IgD-negative memory B cell (primary cell): Measurements from ENCODE around the gene NIPAL3. TPM values are rescaled to one million over a fixed set of nuclear protein-coding genes. Genes with fewer than 3 reads are reported as not detected.
A peak's percentile ranks its signal among the peaks of the same experiment; 100 is the strongest.
"Not testable (repeated sequence)": the region's sequence is repeated elsewhere in the genome, so short reads cannot be mapped to it uniquely, and the experiment has no call there.

Experiments used
- H3K27ac Mint-ChIP-seq, 3 donors: one replicate each; pipeline ENCODE4 v1.8.0; 2020 to 2022; ENCODE audit warnings: mild to moderate bottlenecking in 3 of 3, mixed read lengths in 3 of 3, moderate library complexity in 1 of 3
- H3K27me3 Mint-ChIP-seq: one replicate; pipeline ENCODE4 v1.8.0; 2021; ENCODE audit warnings: mixed read lengths
- H3K36me3 Mint-ChIP-seq: one replicate; pipeline ENCODE4 v1.8.0; 2020; ENCODE audit warnings: mild to moderate bottlenecking, mixed read lengths
- H3K4me1 Mint-ChIP-seq, 3 donors: one replicate each; pipeline ENCODE4 v1.8.0; 2020 to 2022; ENCODE audit warnings: mixed read lengths in 3 of 3, mild to moderate bottlenecking in 1 of 3
- H3K4me3 Mint-ChIP-seq, 4 donors: one replicate each; pipeline ENCODE4 v1.8.0; 2020 to 2022; ENCODE audit warnings: mild to moderate bottlenecking in 4 of 4, mixed read lengths in 4 of 4, moderate library complexity in 3 of 4
- H3K9me3 Mint-ChIP-seq, 3 donors: one replicate each; pipeline ENCODE4 v1.8.0; 2020 to 2021; ENCODE audit warnings: mixed read lengths in 3 of 3, mild to moderate bottlenecking in 1 of 3
- polyA plus RNA-seq: library from polyadenylated mRNA; unstranded; fragments of 300-500 nt; fragmentation: Illumina TruSeq; gene quantifications from one replicate; pipeline ENCODE4 v1.2.3, GENCODE V29; 2021

NIPAL3 gene
- polyA plus RNA-seq, 1 donor from 2014 or later: 36.3 TPM

DNA sequence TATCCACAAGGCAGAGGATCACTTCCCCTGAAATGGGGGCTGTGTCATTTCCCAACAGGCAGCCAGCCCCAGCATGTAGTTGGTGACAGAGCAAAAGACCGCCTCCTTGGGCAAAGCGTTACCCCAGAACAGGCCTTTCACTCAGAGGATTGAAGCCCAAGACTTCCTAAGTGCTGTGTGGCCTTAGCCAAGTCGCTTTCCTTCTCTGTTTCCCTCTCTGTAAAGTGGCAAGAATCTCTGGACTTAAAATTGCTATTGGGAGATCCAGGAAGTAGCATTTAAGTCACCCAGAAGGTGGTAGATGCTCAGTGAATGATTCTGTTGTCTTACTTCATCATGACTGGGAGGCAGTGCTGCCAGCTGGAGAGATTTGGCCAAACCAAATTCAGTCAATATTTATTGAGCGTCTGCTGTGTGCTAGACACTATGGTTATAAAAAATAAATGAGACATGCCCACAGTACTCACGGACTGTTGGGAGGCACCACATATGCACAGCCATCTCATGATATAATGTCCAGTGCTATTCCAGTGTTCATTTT, 35.3 kb downstream of the NIPAL3 start:
- H3K27ac Mint-ChIP-seq: peak overlapping the region in 1 of 3 donors; percentile 24

DNA sequence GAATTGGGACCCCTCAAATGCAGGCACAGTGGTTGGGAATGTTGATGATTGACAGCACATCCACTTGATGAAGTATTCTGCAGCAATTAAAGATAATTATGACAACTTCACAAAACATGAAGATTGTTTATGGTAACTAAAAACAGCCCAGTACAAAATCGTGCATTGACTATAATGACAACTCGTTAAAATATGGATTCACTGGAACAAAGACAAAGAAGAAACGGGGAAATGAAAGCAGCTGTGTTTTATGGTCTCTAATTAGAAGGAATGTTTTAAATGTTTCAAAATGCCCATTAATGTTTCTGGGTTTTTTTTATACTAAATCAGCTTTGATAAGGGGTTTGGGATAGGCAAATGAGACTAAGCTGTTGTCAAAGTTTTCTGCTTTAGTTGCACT, 36.1 kb downstream of the NIPAL3 start:
- Mint-ChIP-seq H3K4me1 (peaks cover 0 to 2% (median 0%) of the 10 kb centered on the region in 3 donors), H3K36me3 (peaks cover 9% of the 10 kb centered on the region), H3K9me3 (no peaks in the 10 kb centered on the region), H3K27me3 (no peaks in the 10 kb centered on the region), H3K27ac (no peak overlapping the region), H3K4me3 (no peak overlapping the region)

More for the DNA sequence above, 35.3 kb downstream of the NIPAL3 start:
- Mint-ChIP-seq H3K4me1 (peaks cover 0 to 3% (median 0%) of the 10 kb centered on the region in 3 donors), H3K4me3 (no peak overlapping the region), H3K36me3 (peaks cover 12% of the 10 kb centered on the region), H3K27me3 (no peaks in the 10 kb centered on the region), H3K9me3 (no peaks in the 10 kb centered on the region)

DNA sequence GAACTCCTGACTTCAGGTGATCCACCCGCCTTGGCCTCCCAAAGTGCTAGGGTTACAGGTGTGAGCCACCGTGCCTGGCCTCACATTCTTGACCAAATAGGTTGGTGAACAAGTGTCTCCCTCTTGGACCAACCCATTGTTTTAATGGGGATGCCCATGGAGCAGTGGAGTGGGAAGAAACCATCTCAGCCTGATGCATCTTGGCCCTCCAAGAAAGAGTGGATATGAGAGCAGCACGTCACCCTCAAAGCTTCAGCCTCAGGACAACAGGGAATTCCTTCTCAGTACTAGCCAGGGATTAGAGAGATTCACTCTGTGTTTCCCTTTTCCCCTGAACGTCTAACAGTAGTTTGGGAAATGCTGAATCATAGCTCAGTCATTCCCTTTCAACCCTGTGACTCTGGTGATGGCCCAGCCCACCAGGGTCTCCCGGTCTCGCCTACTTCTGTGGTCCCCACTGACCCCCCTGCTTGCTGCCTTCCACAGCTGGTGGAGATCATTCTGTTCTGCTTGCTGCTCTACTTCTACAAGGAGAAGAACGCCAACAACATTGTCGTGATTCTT, 37.4 kb downstream of the NIPAL3 start:
- H3K27ac Mint-ChIP-seq: no peak overlapping the region

DNA sequence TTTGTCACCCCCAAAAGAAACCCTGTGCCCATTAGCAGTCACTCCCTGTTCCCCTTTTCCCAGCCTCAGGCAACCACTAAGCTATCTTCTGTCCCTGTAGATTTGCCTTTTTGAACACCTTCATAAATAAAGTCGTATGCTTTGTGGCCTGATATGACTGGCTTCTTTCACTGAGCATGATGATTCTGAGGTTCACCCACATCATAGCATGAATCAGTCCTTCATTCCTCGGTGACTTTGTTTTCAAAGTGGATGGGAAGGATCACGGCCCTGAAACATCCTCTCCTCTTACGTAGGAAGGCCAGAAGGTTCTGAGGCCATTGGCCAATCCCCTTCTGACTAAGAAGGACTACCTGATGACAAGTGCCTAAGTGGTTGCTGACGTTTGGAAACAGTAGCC, 39.1 kb downstream of the NIPAL3 start:
- peaks cover 6% of the 10 kb centered on the region for H3K36me3 Mint-ChIP-seq
- H3K27me3 Mint-ChIP-seq: no peaks in the 10 kb centered on the region
- peaks cover 0 to 1% (median 0%) of the 10 kb centered on the region in 3 donors for H3K4me1 Mint-ChIP-seq
- peak overlapping the region in 1 of 4 donors; percentile 2 for H3K4me3 Mint-ChIP-seq
- H3K27ac Mint-ChIP-seq: peak overlapping the region in 1 of 3 donors; percentile 25
- no peaks in the 10 kb centered on the region for H3K9me3 Mint-ChIP-seq

More for the DNA sequence above, 37.4 kb downstream of the NIPAL3 start:
- Mint-ChIP-seq H3K27me3 (no peaks in the 10 kb centered on the region), H3K4me3 (no peak overlapping the region), H3K36me3 (peaks cover 4% of the 10 kb centered on the region), H3K9me3 (no peaks in the 10 kb centered on the region), H3K4me1 (peaks cover 0 to 1% (median 0%) of the 10 kb centered on the region in 3 donors)

DNA sequence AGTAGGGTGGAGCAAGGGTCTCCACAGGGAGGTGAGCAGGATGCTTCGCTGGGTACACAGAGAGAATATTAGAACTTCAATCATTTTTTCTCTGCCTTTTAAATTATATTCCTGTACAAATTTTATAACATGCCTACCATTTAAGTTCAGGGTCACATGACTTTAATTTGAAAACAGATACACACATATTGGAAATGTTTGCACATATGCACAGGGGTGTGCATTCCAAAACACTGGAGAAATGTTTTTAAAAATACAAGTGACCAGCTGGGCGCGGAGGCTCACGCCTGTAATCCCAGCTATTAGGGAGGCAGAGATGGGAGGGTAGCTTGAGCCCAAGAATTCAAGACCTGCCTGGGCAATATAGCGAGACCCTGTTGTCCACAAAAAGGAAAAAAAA, 39.7 kb downstream of the NIPAL3 start:
- Mint-ChIP-seq H3K36me3 (peaks cover 12% of the 10 kb centered on the region), H3K9me3 (no peaks in the 10 kb centered on the region), H3K27me3 (no peaks in the 10 kb centered on the region), H3K27ac (no peak overlapping the region), H3K4me3 (no peak overlapping the region), H3K4me1 (peaks cover 0 to 1% (median 0%) of the 10 kb centered on the region in 3 donors)

DNA sequence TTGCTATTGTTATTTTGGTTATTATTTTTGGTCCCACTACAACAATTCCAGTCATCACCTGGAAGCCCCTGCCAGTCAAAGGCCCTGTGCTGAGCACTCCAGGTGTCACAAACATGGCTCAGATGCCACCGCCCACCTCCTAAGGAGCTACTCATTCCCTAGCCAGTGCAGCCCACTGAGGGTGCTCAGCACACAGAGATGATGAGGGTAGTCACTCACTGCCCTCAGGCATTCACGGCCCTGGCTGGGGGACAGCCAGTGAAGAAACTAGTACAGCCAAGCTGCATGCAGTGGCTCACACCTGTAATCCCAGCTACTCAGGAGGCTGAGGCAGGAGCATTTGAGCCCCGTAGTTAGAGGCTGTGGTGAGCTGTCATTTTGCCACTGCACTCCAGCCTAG, 42.3 kb downstream of the NIPAL3 start:
- no peaks in the 10 kb centered on the region for H3K9me3 Mint-ChIP-seq
- no peaks in the 10 kb centered on the region for H3K27me3 Mint-ChIP-seq
- H3K27ac Mint-ChIP-seq: no peak overlapping the region
- H3K4me3 Mint-ChIP-seq: no peak overlapping the region
- peaks cover 20% of the 10 kb centered on the region for H3K36me3 Mint-ChIP-seq
- no peaks in the 10 kb centered on the region for H3K4me1 Mint-ChIP-seq

DNA sequence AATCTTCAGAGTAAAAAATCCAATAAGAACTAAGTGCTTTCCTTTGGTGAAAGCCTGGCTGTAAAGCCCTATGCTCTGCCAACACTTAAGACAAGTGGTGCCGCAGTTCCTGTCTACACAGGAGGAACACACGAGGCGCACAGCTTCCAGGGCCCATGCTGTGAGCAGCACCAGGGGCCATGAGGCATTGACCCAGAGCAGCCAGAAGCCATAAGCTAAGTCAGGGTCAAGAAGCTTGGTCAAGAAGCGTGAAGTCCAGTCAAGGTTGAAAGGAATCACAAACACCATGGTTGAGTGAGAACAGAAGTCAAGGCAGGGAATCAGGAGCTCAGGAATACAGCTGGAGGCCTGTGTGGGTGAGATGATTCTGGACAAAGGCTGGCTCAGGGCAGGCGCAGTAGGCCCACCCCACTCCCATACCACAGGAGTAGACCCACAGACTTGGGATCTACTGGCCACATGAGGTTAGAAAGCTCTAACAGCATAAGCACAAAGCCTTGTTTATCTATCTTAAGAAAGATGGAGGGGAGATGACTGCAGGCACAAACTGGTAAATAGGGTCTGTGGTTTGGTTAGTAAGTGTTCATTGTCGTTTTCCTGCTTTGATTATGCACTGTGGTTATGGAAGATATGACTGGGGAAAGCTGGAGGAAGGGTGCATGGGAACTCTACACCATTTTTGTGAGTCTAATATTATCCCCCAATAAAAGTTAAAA, 44.1 kb downstream of the NIPAL3 start:
- no peak overlapping the region for H3K27ac Mint-ChIP-seq
- H3K27me3 Mint-ChIP-seq: no peaks in the 10 kb centered on the region
- H3K36me3 Mint-ChIP-seq: peaks cover 20% of the 10 kb centered on the region
- H3K4me1 Mint-ChIP-seq: peaks cover 0 to 8% (median 4%) of the 10 kb centered on the region in 3 donors
- no peaks in the 10 kb centered on the region for H3K9me3 Mint-ChIP-seq
- no peak overlapping the region for H3K4me3 Mint-ChIP-seq

DNA sequence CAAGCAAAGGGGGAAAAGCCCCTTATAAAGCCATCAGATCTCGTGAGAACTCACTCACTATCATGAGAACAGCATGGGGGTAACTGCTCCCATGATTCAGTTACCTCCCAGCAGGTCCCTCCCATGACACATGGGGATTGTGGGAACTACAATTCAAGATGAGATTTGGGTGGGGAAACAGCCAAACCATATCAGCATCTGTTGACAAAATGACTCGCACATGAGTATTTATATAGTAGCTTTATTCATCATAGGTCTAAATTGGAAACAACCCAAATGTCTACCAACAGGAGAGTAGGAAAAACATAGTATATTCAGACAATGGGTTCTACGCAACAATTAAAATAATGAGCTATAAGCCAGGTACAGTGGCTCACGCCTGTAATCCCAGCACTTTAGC, 46.5 kb downstream of the NIPAL3 start:
- not testable (repeated sequence) for H3K9me3 Mint-ChIP-seq

DNA sequence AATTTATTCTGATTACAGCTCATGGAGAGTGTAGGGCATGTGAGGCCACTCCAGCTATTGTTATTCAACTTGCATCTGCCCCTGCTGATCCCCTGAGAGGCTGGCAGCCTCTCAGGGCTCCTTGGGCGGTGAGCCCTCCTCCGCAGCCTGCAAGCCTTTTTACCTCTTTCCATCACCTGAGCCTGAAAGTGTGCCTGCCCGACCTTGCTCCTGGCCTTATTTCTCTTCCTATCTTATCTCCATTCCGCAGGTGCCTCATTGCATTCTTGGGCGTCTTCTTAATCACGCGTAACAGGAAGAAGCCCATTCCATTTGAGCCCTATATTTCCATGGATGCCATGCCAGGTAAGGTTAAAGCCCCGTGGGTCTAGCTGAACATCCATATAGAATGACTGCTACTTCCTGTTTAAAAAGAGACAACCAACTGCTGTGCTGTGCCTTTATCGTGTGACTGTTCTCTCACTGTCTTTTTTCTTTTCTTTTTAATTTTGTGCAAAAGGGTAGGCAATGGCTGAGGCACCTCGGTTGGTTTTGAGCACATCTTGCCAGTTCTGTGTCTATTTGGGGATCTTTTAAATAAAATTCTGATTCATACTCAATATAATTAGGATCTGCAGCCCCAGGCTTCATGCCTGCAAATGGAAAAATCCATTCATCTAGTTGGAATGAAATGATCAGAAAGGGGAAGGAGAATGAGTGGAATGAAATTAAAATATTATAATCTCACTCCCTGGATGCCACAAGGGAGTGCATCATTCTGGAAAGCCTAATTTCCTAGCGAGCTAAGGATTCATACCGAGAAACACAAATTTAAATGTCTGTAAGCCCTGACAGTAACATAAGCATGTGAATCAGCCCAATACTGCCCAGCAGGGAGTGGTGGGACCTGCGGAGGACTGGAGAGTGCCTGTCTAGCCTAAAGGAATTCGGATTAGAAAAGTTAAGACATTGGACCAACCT, 48.5 kb downstream of the NIPAL3 start:
- Mint-ChIP-seq H3K27me3 (no peaks in the 10 kb centered on the region), H3K4me3 (no peak overlapping the region), H3K9me3 (no peaks in the 10 kb centered on the region), H3K36me3 (peaks cover 28% of the 10 kb centered on the region), H3K27ac (peak overlapping the region in 1 of 3 donors; percentile 32), H3K4me1 (peaks cover 2 to 11% (median 8%) of the 10 kb centered on the region in 3 donors)

More for the DNA sequence above, 46.5 kb downstream of the NIPAL3 start:
- not testable (repeated sequence) for H3K27me3 Mint-ChIP-seq, H3K27ac Mint-ChIP-seq, H3K4me3 Mint-ChIP-seq
- H3K36me3 Mint-ChIP-seq: peaks cover 24% of the 10 kb centered on the region
- peaks cover 2 to 11% (median 8%) of the 10 kb centered on the region in 3 donors for H3K4me1 Mint-ChIP-seq

DNA sequence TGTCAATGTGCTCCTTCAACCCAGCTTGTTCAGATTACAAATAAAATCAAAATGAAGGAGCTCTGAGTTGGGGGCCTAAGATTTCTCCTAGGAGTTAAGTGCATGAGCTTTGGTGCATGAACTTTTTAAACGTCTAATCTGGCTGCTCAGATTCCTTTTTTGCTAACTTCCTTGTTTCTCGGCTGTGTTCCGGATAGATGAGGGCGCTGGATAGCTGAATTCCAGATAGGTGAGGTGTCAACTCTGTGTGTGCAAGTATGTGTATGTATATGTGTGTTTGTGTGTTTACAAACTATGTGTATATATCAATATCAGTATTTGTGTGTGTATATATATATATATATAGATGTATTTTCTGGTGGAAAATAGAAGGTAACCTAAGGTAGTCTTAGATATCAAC, 49.5 kb downstream of the NIPAL3 start:
- Mint-ChIP-seq H3K27me3 (no peaks in the 10 kb centered on the region), H3K4me1 (peaks cover 2 to 11% (median 8%) of the 10 kb centered on the region in 3 donors), H3K36me3 (peaks cover 22% of the 10 kb centered on the region), H3K27ac (peak overlapping the region in 1 of 3 donors; percentile 28), H3K4me3 (peak overlapping the region in 1 of 4 donors; percentile 46), H3K9me3 (peaks cover 0 to 5% (median 0%) of the 10 kb centered on the region in 3 donors)

DNA sequence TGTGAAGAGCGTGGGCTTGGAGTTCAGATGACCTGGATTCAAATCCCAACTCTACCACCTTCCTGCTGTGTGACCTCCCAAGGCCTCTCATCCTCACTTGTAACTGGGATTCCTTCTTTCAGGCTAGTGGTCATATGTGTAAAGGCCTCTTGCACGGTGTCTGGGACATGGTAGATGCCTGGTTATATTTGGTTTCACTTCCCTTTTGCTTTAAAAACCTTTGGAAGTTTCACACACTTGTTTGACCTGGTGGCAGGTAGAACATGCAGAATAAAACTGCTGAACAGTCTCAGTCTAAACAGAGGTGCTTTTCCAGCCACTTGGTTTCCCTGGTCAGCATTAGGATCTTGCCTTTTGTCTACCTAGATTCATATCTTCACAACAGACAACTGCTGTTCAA, 50.0 kb downstream of the NIPAL3 start:
- H3K4me3 Mint-ChIP-seq: no peak overlapping the region
- H3K27me3 Mint-ChIP-seq: no peaks in the 10 kb centered on the region
- peaks cover 16% of the 10 kb centered on the region for H3K36me3 Mint-ChIP-seq
- peaks cover 0 to 5% (median 0%) of the 10 kb centered on the region in 3 donors for H3K9me3 Mint-ChIP-seq
- peaks cover 2 to 11% (median 8%) of the 10 kb centered on the region in 3 donors for H3K4me1 Mint-ChIP-seq
- no peak overlapping the region for H3K27ac Mint-ChIP-seq

DNA sequence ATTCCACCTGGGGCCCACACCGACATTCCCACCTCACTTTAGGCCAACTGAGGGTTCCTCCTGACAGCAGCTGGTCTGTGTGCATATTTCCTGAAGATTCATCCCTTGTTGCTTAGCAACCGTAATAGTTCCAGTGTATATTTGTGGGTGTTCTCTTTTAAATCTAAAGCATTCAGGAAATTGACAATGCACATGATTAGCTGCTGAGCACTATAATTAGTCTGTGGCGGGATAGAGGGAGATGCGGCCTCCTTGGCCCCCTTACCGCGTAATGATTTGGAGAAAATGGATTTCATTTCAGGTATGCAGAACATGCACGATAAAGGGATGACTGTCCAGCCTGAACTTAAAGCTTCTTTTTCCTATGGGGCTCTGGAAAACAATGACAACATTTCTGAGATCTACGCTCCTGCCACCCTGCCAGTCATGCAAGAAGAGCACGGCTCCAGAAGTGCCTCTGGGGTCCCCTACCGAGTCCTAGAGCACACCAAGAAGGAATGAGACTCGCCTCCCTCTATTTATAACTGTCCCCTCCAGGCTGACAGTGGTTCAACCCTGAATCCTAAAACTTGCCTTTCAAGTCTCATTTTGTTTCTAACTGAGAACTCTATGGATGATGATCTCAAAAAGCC, 53.2 kb downstream of the NIPAL3 start:
- peaks cover 0 to 5% (median 0%) of the 10 kb centered on the region in 3 donors for H3K9me3 Mint-ChIP-seq
- H3K36me3 Mint-ChIP-seq: peaks cover 16% of the 10 kb centered on the region
- peaks cover 2 to 9% (median 7%) of the 10 kb centered on the region in 3 donors for H3K4me1 Mint-ChIP-seq
- peak overlapping the region in 1 of 3 donors; percentile 32 for H3K27ac Mint-ChIP-seq
- no peaks in the 10 kb centered on the region for H3K27me3 Mint-ChIP-seq
- no peak overlapping the region for H3K4me3 Mint-ChIP-seq

DNA sequence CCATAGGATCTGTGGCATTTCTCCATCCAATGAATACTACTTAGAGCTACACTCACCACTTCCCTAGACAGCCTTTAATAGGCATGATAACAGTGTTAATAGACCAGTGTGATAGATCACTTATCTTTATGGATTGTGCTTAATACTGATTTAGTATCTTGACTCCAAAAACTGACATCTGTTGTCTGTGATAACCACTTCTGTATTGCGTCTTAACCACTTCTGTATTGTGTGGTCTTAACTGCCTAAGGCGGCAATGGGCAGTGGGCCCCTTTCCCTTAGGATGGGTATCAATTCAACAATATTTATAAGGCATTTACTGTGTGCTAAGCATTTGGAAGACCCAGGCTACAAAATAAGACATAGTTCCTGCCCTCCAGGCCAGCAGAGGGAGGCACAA, 55.0 kb downstream of the NIPAL3 start:
- Mint-ChIP-seq H3K4me1 (peaks cover 0 to 2% (median 0%) of the 10 kb centered on the region in 3 donors), H3K27ac (no peak overlapping the region), H3K4me3 (no peak overlapping the region), H3K27me3 (no peaks in the 10 kb centered on the region), H3K36me3 (peaks cover 16% of the 10 kb centered on the region), H3K9me3 (peaks cover 0 to 5% (median 0%) of the 10 kb centered on the region in 3 donors)

DNA sequence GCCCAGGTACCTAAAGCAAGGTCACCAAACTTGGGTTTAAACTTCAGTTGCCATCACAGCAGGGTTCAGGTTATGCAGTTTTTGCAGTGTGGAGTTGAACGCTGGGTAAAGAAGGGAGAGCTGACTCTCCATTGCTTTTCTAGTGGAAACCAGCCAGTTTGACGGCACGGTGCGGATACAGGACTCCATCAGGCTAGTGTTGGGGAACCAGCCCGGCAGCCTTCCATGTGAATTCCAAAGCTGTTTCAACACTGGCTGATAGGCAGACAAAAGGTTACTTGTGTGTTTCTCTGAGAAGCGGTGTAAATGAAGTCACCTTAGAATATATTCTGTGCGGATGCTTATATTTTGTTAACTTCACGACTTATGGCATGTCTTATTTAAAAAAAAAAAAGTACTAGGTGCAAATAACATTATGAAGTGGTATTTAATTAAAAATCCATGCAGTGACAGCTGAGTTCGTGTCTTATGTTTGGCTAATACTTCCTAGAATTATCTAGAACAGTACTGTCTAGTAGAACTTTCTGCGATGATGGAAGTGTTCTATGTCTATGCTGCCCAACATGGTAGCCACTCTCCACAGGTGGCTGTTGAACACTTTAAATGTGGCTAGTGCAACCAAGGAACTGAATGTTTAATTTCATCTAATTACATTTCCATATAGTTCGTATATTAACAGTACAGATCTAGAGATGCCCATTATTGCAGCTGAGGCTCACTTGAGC, 57.1 kb downstream of the NIPAL3 start:
- peaks cover 0 to 4% (median 0%) of the 10 kb centered on the region in 3 donors for H3K4me1 Mint-ChIP-seq
- peaks cover 8% of the 10 kb centered on the region for H3K36me3 Mint-ChIP-seq
- H3K27me3 Mint-ChIP-seq: no peaks in the 10 kb centered on the region
- no peak overlapping the region for H3K4me3 Mint-ChIP-seq
- H3K9me3 Mint-ChIP-seq: peaks cover 0 to 5% (median 0%) of the 10 kb centered on the region in 3 donors
- H3K27ac Mint-ChIP-seq: peak overlapping the region in 1 of 3 donors; percentile 62
